Measurements from ENCODE around the gene PLEKHG4B.

GRCh38 chr5:109826-110225, 17.9 kb downstream of the PLEKHG4B start:
- no peak for TF ChIP-seq ZNF281 (CRISPR knock-in tag; IDR thresholded peaks at IDR 0.05)
- TF ChIP-seq CTCF (IDR thresholded peaks at IDR 0.05) = no peak
- no peak for TF ChIP-seq PRDM15 (CRISPR knock-in tag; IDR thresholded peaks at IDR 0.05)
- TF ChIP-seq TCF7 (CRISPR knock-in tag; IDR thresholded peaks at IDR 0.05; ENCODE audit: low read depth) = no peak
- TF ChIP-seq JUN (CRISPR knock-in tag; IDR thresholded peaks at IDR 0.05) = no peak
- no peak for TF ChIP-seq CREB1 (CRISPR knock-in tag; IDR thresholded peaks at IDR 0.05)
- no peak for TF ChIP-seq MLX (CRISPR knock-in tag; IDR thresholded peaks at IDR 0.05)
- TF ChIP-seq MAX (CRISPR knock-in tag; IDR thresholded peaks at IDR 0.05) = no peak
- no peak for TF ChIP-seq FOXJ3 (CRISPR knock-in tag; IDR thresholded peaks at IDR 0.05; ENCODE audit: borderline replicate concordance)
- TF ChIP-seq RELA (CRISPR knock-in tag; IDR thresholded peaks at IDR 0.05; ENCODE audit: borderline replicate concordance) = no peak
- no peak for TF ChIP-seq ZNF138 (CRISPR knock-in tag; conservative IDR thresholded peaks at IDR 0.05)
- TF ChIP-seq JAZF1 (CRISPR knock-in tag; IDR thresholded peaks at IDR 0.05) = no peak

Measured in WTC11 (cell line).